Left ventricle myocardium inferior (tissue), 1 donor: ENCODE results near the gene HAVCR1. TPM values are rescaled to one million over a fixed set of nuclear protein-coding genes. Genes with fewer than 3 reads are reported as not detected.
"Not testable (repeated sequence)": the region's sequence is repeated elsewhere in the genome, so short reads cannot be mapped to it uniquely, and the experiment has no call there.

Experiments
- DNase-seq: peaks from one replicate; pipeline ENCODE4 v3.0.0-alpha.2; 2020
- H3K27ac ChIP-seq: fragments of 200-600 bp; replicated peaks from 2 replicates; pipeline ENCODE4 v1.8.0; 2021
- H3K27me3 ChIP-seq: fragments of 200-600 bp; 2 replicates; pipeline ENCODE4 v1.8.0; 2021; ENCODE audit warnings: low read depth
- H3K36me3 ChIP-seq: fragments of 200-600 bp; 2 replicates; pipeline ENCODE4 v1.8.0; 2021
- H3K4me1 ChIP-seq: fragments of 200-600 bp; 2 replicates; pipeline ENCODE4 v1.8.0; 2021
- H3K4me3 ChIP-seq: fragments of 200-600 bp; 2 replicates; pipeline ENCODE4 v1.8.0; 2021; ENCODE audit warnings: mild to moderate bottlenecking, moderate library complexity
- H3K9me3 ChIP-seq: fragments of 200-600 bp; replicated peaks from 2 replicates; pipeline ENCODE4 v1.8.0; 2021
- CTCF ChIP-seq: fragments of 200-600 bp; IDR thresholded peaks from 2 replicates; pipeline ENCODE4 v1.8.0; 2021; ENCODE audit warnings: antibody characterized with exemption, mild to moderate bottlenecking, borderline replicate concordance
- intact Hi-C: fragments of 100-400 bp; cut with micrococcal nuclease; formaldehyde crosslinking; loops from one replicate; pipeline ENCODE4 v1.11.0; 2022
- total RNA-seq: library from RNA; stranded (reverse); fragmentation: NEBNext Ultra II Directional; extraction: Animal tissue kit (Norgen Biotek cat#: 25700); gene quantifications from one replicate; pipeline ENCODE4 v1.2.1, GENCODE V29; 2021
- donor health status: DM: no; HTN: yes; CAD: no; lungs with severe emphysema.

Gene HAVCR1
- total RNA-seq, 1 donor from 2014 or later, result not detected

DNA sequence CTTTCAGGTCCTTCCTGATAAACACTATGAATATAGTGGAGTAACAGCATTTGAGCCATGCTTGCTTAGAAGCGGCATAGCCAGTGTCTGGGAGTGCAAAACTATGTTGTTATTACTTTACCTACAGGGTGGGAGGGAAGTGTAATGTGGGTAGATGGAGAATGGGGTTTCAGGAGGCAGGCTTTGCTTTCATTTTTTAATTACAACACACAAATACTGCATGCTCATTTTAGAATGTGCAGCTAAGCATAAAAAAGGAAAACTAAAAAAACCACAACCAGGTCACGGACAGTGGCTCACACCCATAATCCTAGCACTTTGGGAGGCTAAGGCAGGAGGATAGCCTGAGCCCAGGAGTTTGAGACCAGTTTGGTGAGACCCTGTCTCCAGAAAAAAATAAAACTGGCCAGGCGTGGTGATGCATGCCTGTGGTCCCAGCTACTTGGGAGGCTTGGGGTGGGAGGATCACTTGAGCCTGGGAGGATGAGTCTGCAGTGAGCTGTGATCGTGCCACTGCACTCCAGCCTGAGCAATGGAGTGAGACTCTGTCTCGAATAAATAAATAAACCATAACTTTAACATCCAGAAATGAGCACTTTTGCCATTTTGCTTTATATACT, 20.2 kb downstream of the HAVCR1 start:
- TF ChIP-seq CTCF, result no peak
- DNase-seq, result no peak
- Histone ChIP-seq H3K27ac (no peak overlapping the region), H3K27me3 (no peaks in the 10 kb centered on the region), H3K9me3 (no peaks in the 10 kb centered on the region), H3K4me3 (no peak overlapping the region), H3K4me1 (no peaks in the 10 kb centered on the region), H3K36me3 (no peaks in the 10 kb centered on the region)
- intact Hi-C loops, result no loop called here

DNA sequence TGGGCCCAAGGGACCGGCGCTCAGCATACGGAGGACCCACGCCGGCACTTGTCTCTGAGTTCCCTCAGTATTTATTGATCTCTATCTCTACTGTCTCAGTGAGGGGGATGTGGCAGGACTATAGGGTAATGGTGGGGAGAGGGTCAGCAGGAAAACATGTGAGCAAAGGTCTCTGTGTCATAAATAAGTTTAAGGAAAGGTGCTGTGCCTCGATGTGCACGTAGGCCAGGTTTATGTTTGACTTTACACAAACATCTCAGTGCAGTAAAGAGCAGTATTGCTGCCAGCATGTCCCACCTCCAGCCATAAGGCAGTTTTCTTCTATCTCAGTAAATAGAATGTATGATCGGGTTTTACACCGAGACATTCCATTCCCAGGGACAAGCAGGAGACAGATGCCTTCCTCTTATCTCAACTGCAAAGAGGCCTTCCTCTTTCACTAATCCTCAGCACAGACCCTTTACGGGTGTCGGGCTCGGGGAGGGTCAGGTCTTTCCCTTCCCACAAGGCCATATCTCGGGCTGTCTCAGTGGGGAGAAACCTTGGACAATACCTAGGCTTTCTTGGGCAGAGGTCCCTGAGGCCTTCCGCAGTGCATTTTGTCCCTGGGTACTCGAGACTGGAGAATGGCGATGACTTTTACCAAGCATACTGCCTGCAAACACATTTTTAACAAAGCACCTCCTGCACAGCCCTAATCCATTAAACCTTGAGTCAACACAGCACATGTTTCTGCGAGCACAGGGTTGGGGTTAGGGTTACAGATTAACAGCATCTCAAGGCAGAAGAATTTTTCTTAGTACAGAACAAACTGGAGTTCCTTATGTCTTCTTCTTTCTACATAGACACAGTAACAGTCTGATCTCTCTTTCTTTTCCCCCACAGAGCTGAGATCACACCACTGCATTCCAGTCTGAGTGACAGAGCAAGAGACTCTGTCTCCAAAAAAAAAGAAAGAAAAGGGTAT, 24.5 kb downstream of the HAVCR1 start:
- H3K4me3 ChIP-seq, H3K27me3 ChIP-seq, intact Hi-C loops, DNase-seq, H3K36me3 ChIP-seq, H3K9me3 ChIP-seq, H3K4me1 ChIP-seq, H3K27ac ChIP-seq: not testable (repeated sequence)

GRCh38 chr5:157033071-157033583, 25.8 kb downstream of the HAVCR1 start:
- intact Hi-C loops, result no loop called here
- no peaks in the 10 kb centered on the region for H3K9me3 ChIP-seq
- DNase-seq, result no peak
- no peaks in the 10 kb centered on the region for H3K27me3 ChIP-seq
- no peak overlapping the region for H3K4me3 ChIP-seq
- no peak for TF ChIP-seq CTCF
- no peak overlapping the region for H3K27ac ChIP-seq
- H3K4me1 ChIP-seq, result no peaks in the 10 kb centered on the region
- no peaks in the 10 kb centered on the region for H3K36me3 ChIP-seq

- Histone ChIP-seq H3K9me3 (no peaks in the 10 kb centered on the region), H3K36me3 (no peaks in the 10 kb centered on the region), H3K27ac (no peak overlapping the region), H3K4me1 (no peaks in the 10 kb centered on the region), H3K27me3 (peaks cover 5% of the 10 kb centered on the region), H3K4me3 (no peak overlapping the region)
- no peak for TF ChIP-seq CTCF
- no peak for DNase-seq
- intact Hi-C loops, result no loop called here
These were observed 28.2 kb downstream of the HAVCR1 start for GRCh38 chr5:157030692-157031091.

- intact Hi-C loops, result no loop called here
- Histone ChIP-seq H3K4me3 (no peak overlapping the region), H3K27me3 (peaks cover 5% of the 10 kb centered on the region), H3K9me3 (no peaks in the 10 kb centered on the region), H3K27ac (no peak overlapping the region), H3K4me1 (no peaks in the 10 kb centered on the region), H3K36me3 (no peaks in the 10 kb centered on the region)
- TF ChIP-seq CTCF, result no peak
- DNase-seq, result no peak
These were observed 29.5 kb downstream of the HAVCR1 start for GRCh38 chr5:157029457-157029856.

DNA sequence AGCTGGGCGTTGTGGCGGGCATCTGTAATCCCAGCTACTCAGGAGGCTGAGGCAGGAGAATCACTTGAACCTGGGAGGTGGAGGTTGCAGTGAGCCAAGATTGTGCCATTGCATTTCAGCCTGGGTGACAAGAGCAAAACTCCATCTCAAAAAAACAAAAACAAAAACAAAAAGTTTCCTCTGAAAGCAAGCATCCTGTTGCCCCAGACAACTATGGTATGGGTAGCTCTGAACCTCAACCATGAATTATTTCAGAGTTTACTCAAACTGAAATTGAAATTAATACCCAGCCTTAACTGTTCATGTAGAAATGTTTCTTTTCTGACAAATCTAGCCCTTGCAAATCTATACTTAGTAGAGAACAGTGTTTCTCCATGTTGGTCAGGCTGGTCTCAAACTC, 31.3 kb downstream of the HAVCR1 start:
- intact Hi-C loops, H3K4me1 ChIP-seq, H3K9me3 ChIP-seq, H3K27me3 ChIP-seq, H3K36me3 ChIP-seq, DNase-seq, H3K27ac ChIP-seq, H3K4me3 ChIP-seq: not testable (repeated sequence)
